K562 (cell line): ENCODE measurements around the gene SEC24C. TPM values are rescaled to one million over a fixed set of nuclear protein-coding genes. Genes with fewer than 3 reads are reported as not detected.

Experiments used
- ATAC-seq: fragments of 200-7000 bp; cut with Tn5 transposase; 3 replicates; pipeline ENCODE4 v1.9.1; 2020; ENCODE audit warnings: moderate library complexity
- BruUV-seq: library from RNA; stranded (reverse); fragments of 400-500 nt; replicated peaks from 2 replicates; lab custom pipeline; 2021; lab: Mats Ljungman, UMichigan
- CTCF ChIA-PET: fragments of 300-600 bp; formaldehyde crosslinking; extraction: SDS; loops from one replicate; lab custom pipeline; 2021; ENCODE audit warnings: low intra/inter-chr PET ratio; lab: Yijun Ruan, JAX
- POLR2A ChIA-PET: fragments of 300-600, 350-650 bp; sonication (Branson Sonifier 250); formaldehyde crosslinking; extraction: SDS; loops from one replicate; lab custom pipeline; 2021; ENCODE audit warnings: antibody characterized with exemption, inconsistent platforms; lab: Yijun Ruan, JAX
- DNase-seq, 4 experiments: peaks; one replicate each; pipeline versions ENCODE4 v3.0.0 to v3.0.0-alpha.2; 2011 to 2018; ENCODE audit warnings: low spot score in 3 of 4, mixed read lengths in 3 of 4; ENCODE audit errors: extremely low read depth in 1 of 4
- FAIRE-seq: peaks from 2 replicates; lab custom pipeline; 2011; peaks lifted over from hg19 to GRCh38; lab: Jason Lieb, UNC
- H2AFZ ChIP-seq: 2 replicates; pipeline ENCODE4 v1.6.0; 2011; ENCODE audit warnings: low read depth, low read length, control low read depth, inconsistent platforms
- H3K27ac ChIP-seq: fragments of 200-600 bp; 3 replicates; pipeline ENCODE4 v1.8.0; 2011; ENCODE audit warnings: low read depth, mild to moderate bottlenecking, control low read depth, inconsistent platforms, low read length, moderate library complexity, mixed read lengths; ENCODE audit errors: extremely low read depth
- H3K27me3 ChIP-seq, 2 experiments: fragments of 300-600 bp in 1 of 2; 2 replicates in 1 of 2; 3 replicates in 1 of 2; pipeline versions ENCODE4 v1.6.0 to v1.8.0; 2011; ENCODE audit warnings: inconsistent platforms in 2 of 2, low read length in 2 of 2, mild to moderate bottlenecking in 1 of 2, mixed read lengths in 1 of 2, moderate library complexity in 1 of 2; ENCODE audit not compliant: control insufficient read depth in 2 of 2, insufficient read depth in 2 of 2
- H3K36me3 ChIP-seq: fragments of 300-600 bp; 3 replicates; pipeline ENCODE4 v1.8.0; 2011; ENCODE audit warnings: mild to moderate bottlenecking, low read length, inconsistent platforms; ENCODE audit not compliant: control insufficient read depth, insufficient read depth
- H3K4me1 ChIP-seq, 2 experiments: fragments of 200-600 bp in 1 of 2; replicated peaks in 1 of 2; 2 replicates in 1 of 2; 3 replicates in 1 of 2; pipeline versions ENCODE4 v1.5.1 to v1.8.0; 2011; ENCODE audit warnings: inconsistent platforms in 2 of 2, low read length in 2 of 2, mild to moderate bottlenecking in 1 of 2, mixed read lengths in 1 of 2, moderate library complexity in 1 of 2; ENCODE audit not compliant: control insufficient read depth in 2 of 2, insufficient read depth in 2 of 2
- H3K4me2 ChIP-seq: 2 replicates; pipeline ENCODE4 v1.6.1; 2011; ENCODE audit warnings: low read length, control low read depth, inconsistent platforms, mixed read lengths; ENCODE audit not compliant: insufficient read depth
- H3K4me3 ChIP-seq: fragments of 200-600 bp; sonication (generic), shearing (Covaris generic); 2 replicates; pipeline ENCODE4 v1.5.1; 2016; ENCODE audit warnings: control low read depth, inconsistent platforms
- H3K79me2 ChIP-seq: fragments of 200-600 bp; 3 replicates; pipeline ENCODE4 v1.8.0; 2011; ENCODE audit warnings: low read length, inconsistent platforms; ENCODE audit not compliant: control insufficient read depth, insufficient read depth
- H3K9ac ChIP-seq, 2 experiments: 2 replicates each; pipeline versions ENCODE4 v1.6.0 to v1.6.1; 2011; ENCODE audit warnings: low read depth in 2 of 2, low read length in 2 of 2, control low read depth in 1 of 2, inconsistent platforms in 1 of 2, mild to moderate bottlenecking in 1 of 2, mixed read lengths in 1 of 2; ENCODE audit not compliant: insufficient read depth in 1 of 2
- H3K9me1 ChIP-seq: one replicate; pipeline ENCODE4 v1.6.0; 2011; ENCODE audit warnings: inconsistent platforms, mild to moderate bottlenecking, low read length, moderate library complexity; ENCODE audit not compliant: control insufficient read depth, insufficient read depth
- H3K9me3 ChIP-seq: replicated peaks from 2 replicates; pipeline ENCODE4 v1.5.1; 2011; ENCODE audit warnings: low read depth, low read length, inconsistent platforms; ENCODE audit not compliant: control insufficient read depth, insufficient read depth
- H4K20me1 ChIP-seq: replicated peaks from 2 replicates; pipeline ENCODE4 v1.6.1; 2011; ENCODE audit warnings: low read length, inconsistent platforms, mixed read lengths; ENCODE audit not compliant: control insufficient read depth, insufficient read depth
- CHD2 ChIP-seq: IDR thresholded peaks from 2 replicates; pipeline ENCODE4 v1.6.1; 2011; ENCODE audit warnings: low read depth, low read length
- DEAF1 ChIP-seq: fragments of 450-650 bp; formaldehyde crosslinking; IDR thresholded peaks from 2 replicates; pipeline ENCODE4 v1.4.0; 2020; ENCODE audit warnings: mild to moderate bottlenecking, moderate library complexity
- GATAD2B ChIP-seq: fragments of 450-650 bp; IDR thresholded peaks from 2 replicates; pipeline ENCODE4 v1.6.1; 2017; ENCODE audit warnings: mild to moderate bottlenecking, borderline replicate concordance
- ID3 ChIP-seq, 2 experiments: fragments of 250-450 bp in 1 of 2; fragments of 450-650 bp in 1 of 2; sonication (Bioruptor Pico) in 1 of 2; IDR thresholded peaks; 2 replicates each; pipeline versions ENCODE4 v1.6.1 to v1.8.0; 2016 to 2021; ENCODE audit warnings: mild to moderate bottlenecking in 2 of 2, moderate library complexity in 2 of 2, missing compliant biosample characterization in 1 of 2, missing genetic modification characterization in 1 of 2
- NR2C1 ChIP-seq, 2 experiments: fragments of 450-650 bp; IDR thresholded peaks; 2 replicates each; pipeline ENCODE4 v1.6.1; 2017; ENCODE audit warnings: mild to moderate bottlenecking in 2 of 2, antibody characterized with exemption in 1 of 2, inconsistent platforms in 1 of 2, missing compliant biosample characterization in 1 of 2, missing genetic modification characterization in 1 of 2
- ZFP30 ChIP-seq: fragments of 250-450 bp; sonication (Bioruptor Pico); IDR thresholded peaks from 2 replicates; pipeline ENCODE4 v1.8.0; 2022; ENCODE audit warnings: moderate library complexity, mild to moderate bottlenecking, inconsistent platforms, borderline replicate concordance
- ZNF217 ChIP-seq: sonication (generic); formaldehyde crosslinking; IDR thresholded peaks from 2 replicates; pipeline ENCODE4 v1.8.0; 2022; ENCODE audit warnings: mild to moderate bottlenecking, missing genetic modification reagents
- WGBS: fragments of 100-300 bp; shearing (Covaris generic); methylation state at CpG from one replicate; pipeline ENCODE4 v1.1.6; 2016; ENCODE audit warnings: low coverage, mixed read lengths; ENCODE audit not compliant: insufficient coverage; ENCODE audit errors: missing lambda C conversion rate; 5-methylcytosine and 5-hydroxymethylcytosine counted together
- in situ Hi-C: fragments of 300-500 bp; cut with MboI; formaldehyde crosslinking; loops from 4 replicates; pipeline ENCODE4 v1.15.0; 2018; ENCODE audit warnings: inconsistent platforms, mixed read lengths
- intact Hi-C: fragments of 100-400 bp; cut with micrococcal nuclease; formaldehyde crosslinking; loops from 2 replicates; pipeline ENCODE4 v1.14.2; 2022
- polyA plus RNA-seq, 8 experiments: library from polyadenylated mRNA; depleted of rRNA in 4 of 8; stranded (reverse) in 5 of 8; unstranded in 3 of 8; fragments of >200 nt; fragmentation: Nextera tagmentation in 2 of 8; fragmentation: Illumina TruSeq in 1 of 8; extraction: Ambion mirVana in 2 of 8; extraction: Trizol in 1 of 8; gene quantifications; 2 replicates each; pipeline versions ENCODE4 v1.2.1 to v1.2.3, GENCODE V29; 2011 to 2014; ENCODE audit warnings: inconsistent platforms in 1 of 8, missing spikeins in 1 of 8
- total RNA-seq, 7 experiments: library from RNA; depleted of rRNA in 6 of 7; stranded (reverse); fragments of >200 nt in 6 of 7; fragmentation: Illumina TruSeq in 2 of 7; extraction: Trizol in 2 of 7; gene quantifications; 2 replicates each; pipeline versions ENCODE4 v1.2.1 to v1.2.3, GENCODE V29; 2011 to 2021; ENCODE audit warnings: low replicate concordance in 1 of 7
- TF ChIP-seq, protein P1 (sequence below), 2 experiments: IDR thresholded peaks in 1 of 2; conservative IDR thresholded peaks in 1 of 2; 2 replicates each; pipeline ENCODE4 v1.6.1; 2016; ENCODE audit warnings: low read depth in 2 of 2, mild to moderate bottlenecking in 1 of 2, missing compliant biosample characterization in 1 of 2, missing genetic modification characterization in 1 of 2, moderate library complexity in 1 of 2

SEC24C gene
- total and polyA plus RNA-seq, 9 of the 15 experiments (the other 6 are each of a cell fraction or from before 2014, with no cell fraction given), result 19.0 to 115 (median 70.5) TPM

DNA sequence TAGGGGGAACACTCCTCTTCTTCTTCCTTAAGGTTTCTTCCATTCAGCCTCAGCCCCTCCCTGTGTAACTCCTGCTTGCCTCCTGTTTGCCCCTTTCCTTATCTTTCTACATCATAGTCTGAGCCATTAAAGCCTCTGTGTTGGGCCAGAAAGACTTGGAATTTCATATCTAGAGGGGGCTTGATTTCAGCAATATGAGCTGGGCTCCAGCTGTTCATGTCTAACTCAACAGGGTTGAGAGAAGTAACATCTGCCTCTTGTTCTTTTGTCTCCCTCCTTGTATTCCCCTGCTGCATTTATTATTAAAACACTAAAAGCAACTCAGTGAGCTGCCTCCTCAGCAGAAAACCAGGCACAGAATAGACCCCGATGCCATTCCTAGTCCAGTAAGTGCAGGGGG lies 17.6 kb downstream of the SEC24C start (continued):
- TF ChIP-seq DEAF1 (CRISPR knock-in tag) (no peak), ID3 (CRISPR knock-in tag; IDR thresholded peaks at IDR 0.05) (no peak), ID3 (tag; IDR thresholded peaks at IDR 0.05) (no peak)
- TF ChIP-seq, protein P1, sequence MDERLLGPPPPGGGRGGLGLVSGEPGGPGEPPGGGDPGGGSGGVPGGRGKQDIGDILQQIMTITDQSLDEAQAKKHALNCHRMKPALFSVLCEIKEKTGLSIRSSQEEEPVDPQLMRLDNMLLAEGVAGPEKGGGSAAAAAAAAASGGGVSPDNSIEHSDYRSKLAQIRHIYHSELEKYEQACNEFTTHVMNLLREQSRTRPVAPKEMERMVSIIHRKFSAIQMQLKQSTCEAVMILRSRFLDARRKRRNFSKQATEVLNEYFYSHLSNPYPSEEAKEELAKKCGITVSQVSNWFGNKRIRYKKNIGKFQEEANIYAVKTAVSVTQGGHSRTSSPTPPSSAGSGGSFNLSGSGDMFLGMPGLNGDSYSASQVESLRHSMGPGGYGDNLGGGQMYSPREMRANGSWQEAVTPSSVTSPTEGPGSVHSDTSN (CRISPR knock-in tag; IDR thresholded peaks at IDR 0.05; ENCODE audit: low read depth), result no peak
- TF ChIP-seq, protein P1 (tag; conservative IDR thresholded peaks at IDR 0.05; ENCODE audit: low read depth), result no peak
- TF ChIP-seq, all 486 proteins: peak for 0

DNA sequence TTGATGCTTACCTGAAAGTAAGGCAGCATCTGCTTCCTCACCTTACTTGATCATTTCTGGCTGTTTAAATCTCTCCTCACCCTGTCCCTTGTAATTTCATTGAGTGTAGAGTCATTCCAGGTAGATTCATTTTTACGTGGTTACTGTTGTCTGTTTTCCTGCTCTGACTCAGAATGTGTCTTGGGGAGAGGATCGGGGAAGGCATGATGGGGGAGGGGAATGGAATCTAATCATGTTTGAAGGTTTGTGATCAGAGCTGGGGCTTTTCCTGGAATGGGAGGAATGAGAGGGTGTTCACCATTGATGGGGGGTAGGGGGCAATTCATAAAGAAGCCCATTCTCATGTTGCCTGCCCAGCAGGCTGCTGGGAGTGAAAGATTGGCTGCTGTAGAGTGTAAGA lies 18.7 kb downstream of the SEC24C start:
- H3K27me3 ChIP-seq, result no peaks in the 10 kb centered on the region
- peaks cover 91% of the 10 kb centered on the region for H3K36me3 ChIP-seq
- in situ Hi-C loops, result no loop called here
- H4K20me1 ChIP-seq, result no peaks in the 10 kb centered on the region
- no TSS peak for BruUV-seq
- H2AFZ ChIP-seq, result no peak overlapping the region
- FAIRE-seq (no peak), ATAC-seq (no peak), DNase-seq (no peak)
- H3K9ac ChIP-seq, result no peak overlapping the region
- no peak overlapping the region for H3K4me3 ChIP-seq
- peaks cover 3% of the 10 kb centered on the region for H3K9me1 ChIP-seq
- POLR2A ChIA-PET, result interaction anchor here (0.6 to 9.9 kb wide), 6 partner anchors 7 to 1792 kb away, joined by 3 to 137 read pairs (median 4); partner anchors contain the start of gene SEC24C
- WGBS, result 43% methylated on average over 2 of the region's 2 CpGs
- 0 out of 3 replicates have a peak, but pooled peaks cover 3% of the 10 kb centered on the region for H3K79me2 ChIP-seq
- CTCF ChIA-PET, result no interaction called here
- H3K9me3 ChIP-seq, result no peaks in the 10 kb centered on the region
- H3K4me2 ChIP-seq, result no peak overlapping the region
- H3K4me1 ChIP-seq, result peaks cover 0 to 6% of the 10 kb centered on the region in 2 experiments; a peak in 2 of 5 replicates
- no peak overlapping the region for H3K27ac ChIP-seq
- intact Hi-C loops, result no loop called here
- TF ChIP-seq ZNF217 (CRISPR knock-in tag) (no peak), GATAD2B (no peak), ZFP30 (CRISPR knock-in tag) (no peak), CHD2 (no peak), NR2C1 (IDR thresholded peaks at IDR 0.05) (no peak), NR2C1 (tag; IDR thresholded peaks at IDR 0.05) (no peak)
